Activated CD4-positive, alpha-beta T cell treated with anti-CD3 and anti-CD28 coated beads, Interleukin-2, Interleukin-4, amounts not matched to agents 100 ng/mL and 50 ng/mL, durations not matched to agents 16 hours and 8 hours (primary cell): ENCODE data around the gene CACNA1B.
"Not testable (repeated sequence)": the region's sequence is repeated elsewhere in the genome, so short reads cannot be mapped to it uniquely, and the experiment has no call there.

Experiments
- DNase-seq: peaks from one replicate; pipeline ENCODE4 v3.0.0-alpha.2; 2020; ENCODE audit warnings: low spot score

Gene CACNA1B

GRCh38 chr9:138073408-138073807 lies 195.8 kb downstream of the CACNA1B start:
- DNase-seq: no peak

DNA sequence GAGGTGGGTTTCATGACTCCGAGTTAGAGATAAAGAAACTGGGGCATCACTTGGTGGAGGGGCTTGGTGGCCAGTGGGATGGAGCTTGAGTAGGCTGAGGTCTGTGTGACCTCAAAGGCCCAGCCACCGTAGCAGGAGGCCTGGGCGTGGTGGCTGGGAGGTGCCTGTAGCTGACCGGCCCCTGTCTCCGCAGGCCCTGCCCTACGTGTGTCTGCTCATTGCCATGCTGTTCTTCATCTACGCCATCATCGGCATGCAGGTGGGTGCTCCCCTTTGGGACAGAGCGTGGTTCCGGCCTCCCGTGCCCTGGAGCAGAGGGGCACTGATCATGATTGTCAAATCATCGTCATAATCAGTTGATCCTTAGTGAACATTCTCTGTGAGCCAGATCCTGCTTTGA lies 196.2 kb downstream of the CACNA1B start:
- DNase-seq: no peak

DNA sequence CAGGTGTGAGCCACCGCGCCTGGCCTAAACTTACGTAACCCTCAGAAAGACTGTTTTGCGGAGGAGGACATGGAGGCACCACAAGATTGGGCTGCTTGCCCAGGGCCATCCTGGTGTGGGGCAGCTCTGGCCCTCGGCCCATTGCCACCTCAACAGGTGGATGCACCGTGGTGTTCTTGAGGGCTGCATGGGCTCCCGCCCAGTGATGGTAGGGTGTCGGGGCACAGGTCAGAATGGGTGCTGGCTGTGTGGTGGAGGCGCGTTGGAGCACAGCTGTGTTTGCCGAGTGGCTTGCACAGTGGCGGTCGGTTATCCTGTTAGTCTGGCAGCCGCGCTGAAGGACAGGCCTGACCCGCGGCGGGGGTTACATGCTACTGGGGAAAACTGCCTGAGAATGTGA lies 196.9 kb downstream of the CACNA1B start:
- DNase-seq: no peak

DNA sequence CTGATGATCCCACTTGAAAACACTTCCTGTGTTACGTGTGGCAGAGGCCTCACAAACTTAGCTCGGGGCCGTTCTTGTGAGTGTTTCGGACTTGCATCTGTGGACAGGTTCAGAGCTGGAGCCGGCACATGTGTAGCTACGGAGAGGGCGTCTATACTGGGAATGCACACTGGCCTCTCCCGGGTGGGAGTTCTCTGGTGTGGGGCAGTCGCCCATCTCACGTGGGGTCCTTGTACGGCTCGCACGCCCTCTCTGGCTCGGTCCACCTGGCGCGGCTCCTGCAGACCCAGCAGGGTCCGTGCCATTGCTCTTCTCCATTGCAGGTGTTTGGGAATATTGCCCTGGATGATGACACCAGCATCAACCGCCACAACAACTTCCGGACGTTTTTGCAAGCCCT lies 197.9 kb downstream of the CACNA1B start:
- no peak for DNase-seq

DNA sequence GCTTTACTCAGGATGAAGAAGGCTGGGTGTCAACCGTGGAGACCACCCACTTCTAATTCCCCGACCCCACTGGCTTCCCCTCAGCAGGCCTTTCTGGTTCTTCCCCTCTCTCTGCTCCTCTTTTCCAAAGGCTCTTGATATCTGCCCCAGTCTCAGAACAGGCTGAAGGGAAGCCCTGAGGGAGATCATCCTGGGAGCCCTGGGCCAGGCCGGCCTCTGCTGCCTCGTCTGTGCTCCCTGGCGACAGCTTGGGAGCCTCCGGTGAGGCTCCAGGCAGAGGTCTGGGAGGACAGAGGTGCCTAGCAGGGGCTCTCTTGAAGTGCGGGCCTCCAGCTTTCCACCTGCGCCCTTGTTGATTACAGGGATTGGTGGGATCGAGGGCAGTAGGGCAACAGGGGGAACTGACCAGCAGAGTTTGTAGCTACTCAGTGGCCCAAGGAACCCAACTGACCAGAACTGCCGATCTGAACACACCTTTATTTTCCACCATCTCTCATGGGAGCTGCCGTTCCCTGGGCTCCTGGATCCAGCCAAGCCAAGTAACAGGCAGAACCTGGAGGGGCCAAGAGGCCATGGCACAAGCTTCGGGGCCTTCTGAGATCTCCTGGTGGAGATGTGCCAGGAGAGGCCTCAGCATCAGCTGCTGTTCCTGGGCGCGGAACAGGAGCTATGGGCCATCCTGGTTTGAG lies 198.5 kb downstream of the CACNA1B start:
- no peak for DNase-seq

DNA sequence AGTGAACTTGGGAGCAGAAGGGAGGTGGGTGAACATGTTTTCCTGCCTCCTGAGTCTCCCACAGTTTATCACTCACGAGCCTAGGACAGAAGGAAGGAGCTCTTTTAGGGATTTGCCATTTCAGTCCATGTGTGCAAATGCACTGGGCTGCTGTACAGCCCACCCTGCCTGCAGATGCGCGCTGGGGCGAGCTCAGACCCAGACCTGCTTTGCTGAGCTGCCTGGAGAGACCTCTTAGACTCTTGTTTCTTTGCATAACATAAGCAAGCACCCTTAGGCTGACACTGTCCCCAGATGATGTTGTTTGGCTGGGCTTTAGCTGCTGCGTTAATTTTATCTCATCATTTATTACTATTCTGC lies 199.0 kb downstream of the CACNA1B start:
- no peak for DNase-seq

GRCh38 chr9:138077126-138077525 lies 199.5 kb downstream of the CACNA1B start:
- no peak for DNase-seq

DNA sequence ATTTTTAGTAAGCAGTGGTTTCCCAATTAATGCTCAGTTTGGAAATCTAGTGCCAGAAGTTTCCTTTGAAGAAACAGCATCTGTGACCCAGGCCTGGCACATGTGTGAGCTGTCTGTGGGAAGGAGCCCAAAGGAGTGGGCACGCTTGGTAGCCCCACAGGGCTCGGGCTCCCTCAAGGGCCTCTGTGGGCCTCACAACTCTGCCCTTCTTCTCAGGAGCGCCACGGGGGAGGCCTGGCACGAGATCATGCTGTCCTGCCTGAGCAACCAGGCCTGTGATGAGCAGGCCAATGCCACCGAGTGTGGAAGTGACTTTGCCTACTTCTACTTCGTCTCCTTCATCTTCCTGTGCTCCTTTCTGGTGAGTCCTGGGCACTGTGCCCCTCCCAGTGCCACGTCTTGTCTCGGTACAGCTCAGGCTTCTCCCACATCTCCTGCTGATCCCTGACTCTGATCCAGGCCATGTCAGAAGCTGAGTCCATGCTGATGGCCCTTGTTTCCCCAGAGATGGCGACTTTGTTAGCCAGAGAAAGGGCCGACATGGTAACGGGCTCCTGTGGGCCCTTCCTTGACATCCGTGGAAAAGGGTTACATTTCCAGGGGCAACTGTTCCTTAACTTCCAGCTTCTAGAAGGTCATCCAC lies 200.4 kb downstream of the CACNA1B start:
- no peak for DNase-seq

- DNase-seq: no peak
Observed at GRCh38 chr9:138078846-138079245, 201.3 kb downstream of the CACNA1B start.

DNA sequence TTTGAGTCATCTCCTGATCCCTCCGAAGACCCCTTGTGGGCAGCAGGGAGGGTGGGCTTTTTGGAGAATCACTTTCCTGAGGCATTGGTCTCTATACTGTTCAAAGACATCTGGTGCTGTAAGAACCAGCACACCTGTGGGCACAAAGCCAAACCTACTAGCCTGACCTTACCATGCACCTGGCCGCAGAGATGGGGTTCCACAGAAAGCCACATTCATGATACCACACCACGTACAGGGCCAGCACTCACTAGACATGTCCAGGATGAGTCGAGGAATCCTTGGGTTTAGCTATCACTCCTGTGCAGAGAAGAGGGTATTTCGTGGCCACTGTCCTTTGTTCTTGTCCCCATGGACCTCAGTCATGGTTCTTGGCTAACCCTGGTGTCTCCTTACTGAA lies 203.4 kb downstream of the CACNA1B start:
- no peak for DNase-seq

GRCh38 chr9:138082918-138083636 lies 205.5 kb downstream of the CACNA1B start:
- no peak for DNase-seq

DNA sequence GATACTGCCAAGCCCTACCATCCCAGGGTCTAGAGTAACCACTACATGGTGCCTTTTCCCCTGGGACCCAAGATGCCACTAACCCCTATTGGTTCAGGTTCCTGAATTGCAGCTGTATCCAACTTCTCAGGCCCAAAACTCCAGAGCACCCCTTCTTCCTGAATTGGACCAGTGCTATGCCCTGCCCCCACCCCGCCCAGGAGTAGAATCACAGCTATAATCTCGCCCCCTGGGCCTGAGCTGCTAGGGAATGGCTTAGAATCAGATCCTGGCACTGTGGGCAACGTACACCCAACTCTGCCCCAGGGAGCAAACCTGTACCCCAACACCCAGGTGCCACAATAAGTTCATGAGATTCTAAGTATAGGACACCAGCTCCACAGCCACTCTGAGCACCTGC lies 206.3 kb downstream of the CACNA1B start:
- DNase-seq: no peak

GRCh38 chr9:138085568-138085967 lies 208.0 kb downstream of the CACNA1B start:
- no peak for DNase-seq

GRCh38 chr9:138092057-138092456 lies 214.5 kb downstream of the CACNA1B start:
- DNase-seq: not testable (repeated sequence)

DNA sequence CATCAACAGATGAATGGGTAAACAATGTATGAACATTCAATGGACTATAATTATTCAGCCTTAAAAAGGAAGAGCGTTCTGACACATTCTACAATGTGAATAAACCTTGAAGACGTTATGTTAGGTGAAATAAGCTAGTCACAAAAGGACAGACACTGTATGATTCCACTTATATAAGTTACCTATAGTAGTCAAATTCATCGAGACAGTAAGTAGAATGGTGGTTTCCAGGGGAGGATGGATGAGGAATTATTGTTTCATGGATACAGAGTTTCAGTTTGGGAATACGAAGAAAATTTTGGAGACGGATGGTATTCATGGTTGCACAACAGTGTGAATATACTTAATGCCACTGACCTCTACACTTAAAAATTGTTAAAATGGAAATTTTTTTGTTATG lies 216.4 kb downstream of the CACNA1B start:
- no peak for DNase-seq

DNA sequence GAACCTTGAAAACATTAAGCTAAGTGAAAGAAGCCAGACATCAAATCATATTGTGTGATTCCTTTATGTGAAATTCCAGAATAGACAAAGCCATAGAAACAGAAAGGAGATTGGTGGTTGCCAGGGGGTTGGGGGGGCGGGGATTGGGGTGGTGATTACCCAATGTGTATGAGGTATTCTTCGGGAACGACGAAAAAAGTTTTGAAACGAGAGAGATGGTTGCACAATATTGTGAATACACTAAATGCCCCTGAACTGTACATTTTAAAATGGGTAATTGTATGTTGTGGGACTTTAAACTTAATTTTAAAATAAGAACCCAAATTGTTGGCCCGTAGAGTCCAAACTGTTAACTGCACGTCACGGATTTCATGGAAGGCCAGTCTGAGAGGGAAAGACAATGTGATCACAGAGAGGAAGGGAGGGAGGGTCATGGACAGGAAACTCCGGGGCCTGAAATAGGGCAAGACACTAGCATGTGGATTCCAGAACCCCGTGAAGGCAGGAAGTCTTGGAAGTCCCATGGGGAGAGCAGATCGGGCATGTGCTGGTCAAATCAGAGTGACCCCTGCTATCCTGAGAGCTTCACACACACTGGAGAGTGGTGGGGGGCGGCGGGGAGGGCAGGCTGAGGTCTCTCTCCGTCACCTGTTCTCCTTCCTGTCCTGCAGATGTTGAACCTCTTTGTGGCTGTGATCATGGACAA lies 218.4 kb downstream of the CACNA1B start:
- no peak for DNase-seq

GRCh38 chr9:138096519-138096845 lies 218.9 kb downstream of the CACNA1B start:
- no peak for DNase-seq

DNA sequence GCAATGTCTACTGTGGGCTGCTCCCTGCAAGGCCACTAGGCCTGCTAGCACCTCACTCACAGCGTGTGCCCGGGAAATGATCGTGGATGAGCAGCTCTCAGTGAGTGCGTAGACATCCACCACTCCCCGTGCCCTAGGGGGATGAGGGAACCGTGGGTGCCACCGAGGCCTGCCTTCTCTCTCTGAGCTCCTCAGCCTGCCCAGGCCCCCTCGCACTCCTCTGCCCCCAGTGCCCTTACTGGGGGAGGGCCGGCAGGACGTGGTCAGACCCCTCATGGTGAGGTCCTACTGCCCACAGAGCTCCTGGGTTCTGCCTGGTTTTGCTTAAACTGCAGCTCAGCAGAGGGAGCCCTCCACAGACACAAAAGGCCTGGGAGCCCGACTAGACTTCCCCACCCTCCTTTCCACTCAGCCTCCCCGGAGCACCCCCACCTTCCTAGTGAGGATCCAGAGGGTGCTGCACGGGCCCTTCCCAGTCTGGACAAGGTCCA lies 220.0 kb downstream of the CACNA1B start:
- DNase-seq: no peak

- no peak for DNase-seq
Observed at GRCh38 chr9:138098116-138098907, 220.7 kb downstream of the CACNA1B start.

DNA sequence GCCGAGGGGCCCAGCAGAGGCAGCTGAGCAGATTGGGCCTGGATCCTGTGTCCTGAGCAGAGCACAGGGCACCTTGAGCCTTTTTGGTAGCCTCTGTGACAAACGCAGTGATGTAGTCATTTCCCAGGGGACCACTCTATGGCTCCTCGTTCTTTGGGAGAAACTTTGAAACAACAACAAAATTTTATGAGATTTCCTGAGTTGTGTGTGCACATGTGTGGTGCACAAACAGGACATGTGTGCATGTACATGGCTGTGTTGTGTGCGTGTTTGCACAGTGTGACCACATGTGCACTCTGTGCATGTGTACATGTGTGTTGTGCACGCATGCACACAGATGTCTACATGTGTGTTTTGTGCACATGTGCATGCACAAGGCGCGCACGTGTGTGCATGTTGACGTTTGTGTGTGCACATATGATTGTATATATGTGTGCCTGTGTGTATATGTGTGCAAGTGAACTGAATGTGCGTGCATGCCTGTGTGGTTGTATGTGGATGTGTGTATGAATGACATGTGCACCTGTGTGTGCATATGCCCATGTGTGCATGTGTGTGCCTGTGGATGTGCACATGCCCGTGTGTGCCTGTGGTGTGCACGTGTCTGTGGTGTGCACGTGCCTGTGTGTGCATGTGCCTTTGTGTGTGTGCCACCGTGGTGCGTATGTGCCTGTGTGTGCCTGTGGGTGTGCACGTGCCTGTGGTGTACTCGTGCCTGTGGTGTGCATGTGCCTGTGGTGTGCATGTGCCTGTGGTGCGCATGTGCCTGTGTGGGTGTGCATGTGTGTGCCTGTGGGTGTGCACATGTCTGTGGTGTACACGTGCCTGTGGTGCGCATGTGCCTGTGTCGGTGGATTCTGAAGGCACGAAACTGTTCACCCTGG lies 221.6 kb downstream of the CACNA1B start:
- DNase-seq: no peak
